ENCODE results near the gene GLT6D1. TPM values are rescaled to one million over a fixed set of nuclear protein-coding genes. Genes with fewer than 3 reads are reported as not detected.

Gene GLT6D1
- total and polyA plus RNA-seq, 2 donors (not counting 3 experiments of a cell fraction or from before 2014, with no cell fraction given) = not detected

DNA sequence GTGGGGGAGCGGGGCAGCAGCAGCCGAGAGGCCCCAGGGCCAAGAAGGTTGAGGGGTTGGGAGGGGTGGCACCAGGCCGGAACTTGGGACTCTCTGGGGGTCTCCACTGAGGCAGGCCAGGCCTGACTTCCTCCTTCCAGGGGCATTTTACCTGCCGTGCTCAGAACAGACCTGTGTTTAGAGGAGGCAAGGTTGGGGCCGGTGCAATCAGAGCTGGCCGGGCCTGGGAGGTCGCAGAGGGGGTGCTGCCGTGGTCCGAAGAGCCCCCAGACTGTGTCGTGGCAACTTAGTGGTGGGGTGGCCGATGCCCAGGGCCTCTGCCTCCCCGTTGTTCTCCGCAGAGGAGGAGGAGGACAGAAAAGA lies 21.8 kb downstream of the GLT6D1 start:
- no peaks in the 10 kb centered on the region for H3K79me2 ChIP-seq (ENCODE audit: control insufficient read depth, insufficient read depth, low read length)
- intact Hi-C loops (cut with micrococcal nuclease) = no loop called here
- CTCF ChIA-PET = interaction anchor here (1.1 kb wide), 1 partner anchor 15 kb away, joined by 3 read pairs; no protein-coding TSS in a partner anchor

More for the DNA sequence above, 21.8 kb downstream of the GLT6D1 start:
- POLR2A ChIA-PET = no interaction called here
- no peak overlapping the region for H3K4me2 ChIP-seq (ENCODE audit: insufficient read depth, low read length)
- H4K20me1 ChIP-seq (replicated peaks; ENCODE audit: control insufficient read depth, extremely low read depth, insufficient read depth, low read length) = no peaks in the 10 kb centered on the region
- no peaks in the 10 kb centered on the region for H3K36me3 ChIP-seq (ENCODE audit: control insufficient read depth in 2 of 2, extremely low read depth in 1 of 2, insufficient read depth in 2 of 2, low read length in 2 of 2)
- BruUV-seq (replicated peaks) = no TSS peak
- no peaks in the 10 kb centered on the region for H3K4me1 ChIP-seq (ENCODE audit: control insufficient read depth, extremely low read depth, insufficient read depth, low read length)
- H3K9ac ChIP-seq (replicated peaks; ENCODE audit: extremely low read depth, insufficient read depth, low read length) = no peak overlapping the region
- DNase-seq (ENCODE audit: low read depth, low spot score) (no peak), FAIRE-seq (no peak)
- no peak overlapping the region for H3K27ac ChIP-seq (ENCODE audit: insufficient read depth, low read depth, low read length)
- no peak overlapping the region for H2AFZ ChIP-seq (ENCODE audit: low read depth, low read length)
- no peaks in the 10 kb centered on the region for H3K27me3 ChIP-seq (ENCODE audit: control insufficient read depth in 2 of 2, insufficient read depth in 2 of 2, low read length in 2 of 2)
- dilution Hi-C loops (cut with MboI; ENCODE audit: extremely low pct_ligation_motif_present, low sequenced_read_pairs) = no loop called here
- no peaks in the 10 kb centered on the region for H3K9me3 ChIP-seq (replicated peaks; ENCODE audit: control insufficient read depth, insufficient read depth, low read length)
- TF ChIP-seq JUN (IDR thresholded peaks at IDR 0.05; ENCODE audit: borderline replicate concordance, insufficient read depth, insufficient read length, low read depth) (no peak), POLR2AphosphoS5 (IDR thresholded peaks at IDR 0.05; ENCODE audit: insufficient read depth, low read depth, low read length) (no peak), GATA2 (IDR thresholded peaks at IDR 0.05; ENCODE audit: insufficient read depth, insufficient read length, low read depth, low read length) (no peak), MYC (IDR thresholded peaks at IDR 0.05; ENCODE audit: low read depth, low read length) (no peak), EZH2 (IDR thresholded peaks at IDR 0.05; ENCODE audit: borderline replicate concordance, low read depth, low read length, severe bottlenecking) (no peak), POLR2A (IDR thresholded peaks at IDR 0.05; ENCODE audit: low read depth, low read length) (no peak), FOS (IDR thresholded peaks at IDR 0.05; ENCODE audit: borderline replicate concordance, insufficient read depth, low read length) (no peak)
- TF ChIP-seq, protein P1, sequence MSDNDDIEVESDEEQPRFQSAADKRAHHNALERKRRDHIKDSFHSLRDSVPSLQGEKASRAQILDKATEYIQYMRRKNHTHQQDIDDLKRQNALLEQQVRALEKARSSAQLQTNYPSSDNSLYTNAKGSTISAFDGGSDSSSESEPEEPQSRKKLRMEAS (IDR thresholded peaks at IDR 0.05; ENCODE audit: insufficient read depth, insufficient read length) = no peak
- TF ChIP-seq, protein P2, sequence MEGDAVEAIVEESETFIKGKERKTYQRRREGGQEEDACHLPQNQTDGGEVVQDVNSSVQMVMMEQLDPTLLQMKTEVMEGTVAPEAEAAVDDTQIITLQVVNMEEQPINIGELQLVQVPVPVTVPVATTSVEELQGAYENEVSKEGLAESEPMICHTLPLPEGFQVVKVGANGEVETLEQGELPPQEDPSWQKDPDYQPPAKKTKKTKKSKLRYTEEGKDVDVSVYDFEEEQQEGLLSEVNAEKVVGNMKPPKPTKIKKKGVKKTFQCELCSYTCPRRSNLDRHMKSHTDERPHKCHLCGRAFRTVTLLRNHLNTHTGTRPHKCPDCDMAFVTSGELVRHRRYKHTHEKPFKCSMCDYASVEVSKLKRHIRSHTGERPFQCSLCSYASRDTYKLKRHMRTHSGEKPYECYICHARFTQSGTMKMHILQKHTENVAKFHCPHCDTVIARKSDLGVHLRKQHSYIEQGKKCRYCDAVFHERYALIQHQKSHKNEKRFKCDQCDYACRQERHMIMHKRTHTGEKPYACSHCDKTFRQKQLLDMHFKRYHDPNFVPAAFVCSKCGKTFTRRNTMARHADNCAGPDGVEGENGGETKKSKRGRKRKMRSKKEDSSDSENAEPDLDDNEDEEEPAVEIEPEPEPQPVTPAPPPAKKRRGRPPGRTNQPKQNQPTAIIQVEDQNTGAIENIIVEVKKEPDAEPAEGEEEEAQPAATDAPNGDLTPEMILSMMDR (IDR thresholded peaks at IDR 0.05; ENCODE audit: extremely low read depth in 1 of 2, insufficient read depth in 1 of 2, low read depth in 1 of 2, low read length in 2 of 2) = no peak
- no peak overlapping the region for H3K4me3 ChIP-seq (replicated peaks in 1 of 3; ENCODE audit: insufficient read depth in 1 of 3, low read depth in 1 of 3, low read length in 3 of 3)
- H3K9me1 ChIP-seq (replicated peaks; ENCODE audit: control insufficient read depth, extremely low read depth, insufficient read depth, low read length) = no peaks in the 10 kb centered on the region
